HG03025 (cell line): ENCODE measurements around the gene ADCY2.

ENCODE experiments used
- ATAC-seq: cut with Tn5 transposase; IDR thresholded peaks from one replicate; pipeline ENCODE4 v1.9.1; 2021; ENCODE audit warnings: mild to moderate bottlenecking, moderate library complexity; ENCODE audit not compliant: unreplicated experiment, low FRiP score

The ADCY2 gene

GRCh38 chr5:7435503-7435902, 39.6 kb downstream of the ADCY2 start:
- ATAC-seq: no peak

GRCh38 chr5:7436521-7436920, 40.6 kb downstream of the ADCY2 start:
- ATAC-seq: no peak

GRCh38 chr5:7437836-7438235, 41.9 kb downstream of the ADCY2 start:
- ATAC-seq: no peak

GRCh38 chr5:7445068-7445467, 49.1 kb downstream of the ADCY2 start:
- ATAC-seq: no peak

- no peak for ATAC-seq
Observed at GRCh38 chr5:7445831-7446230, 49.9 kb downstream of the ADCY2 start.

GRCh38 chr5:7446913-7447312, 51.0 kb downstream of the ADCY2 start:
- no peak for ATAC-seq

GRCh38 chr5:7453947-7454346, 58.0 kb downstream of the ADCY2 start:
- ATAC-seq: no peak

GRCh38 chr5:7456206-7456605, 60.3 kb downstream of the ADCY2 start:
- ATAC-seq: no peak

- no peak for ATAC-seq
Observed at GRCh38 chr5:7461371-7461770, 65.4 kb downstream of the ADCY2 start.

- no peak for ATAC-seq
Observed at GRCh38 chr5:7462758-7463157, 66.8 kb downstream of the ADCY2 start.

- ATAC-seq: no peak
Observed at GRCh38 chr5:7464182-7464581, 68.2 kb downstream of the ADCY2 start.

- ATAC-seq: no peak
Observed at GRCh38 chr5:7467179-7467578, 71.2 kb downstream of the ADCY2 start.

GRCh38 chr5:7468742-7469141, 72.8 kb downstream of the ADCY2 start:
- ATAC-seq: no peak

- ATAC-seq: no peak
Observed at GRCh38 chr5:7471710-7472109, 75.8 kb downstream of the ADCY2 start.

- ATAC-seq: no peak
Observed at GRCh38 chr5:7473115-7473514, 77.2 kb downstream of the ADCY2 start.

GRCh38 chr5:7473668-7474215, 77.8 kb downstream of the ADCY2 start:
- ATAC-seq: no peak

- no peak for ATAC-seq
Observed at GRCh38 chr5:7474821-7475403, 79.0 kb downstream of the ADCY2 start.

GRCh38 chr5:7478459-7478858, 82.5 kb downstream of the ADCY2 start:
- no peak for ATAC-seq

- ATAC-seq: no peak
Observed at GRCh38 chr5:7488734-7489133, 92.8 kb downstream of the ADCY2 start.

GRCh38 chr5:7492371-7492770, 96.4 kb downstream of the ADCY2 start:
- ATAC-seq: no peak

- no peak for ATAC-seq
Observed at GRCh38 chr5:7493081-7493480, 97.1 kb downstream of the ADCY2 start.

- no peak for ATAC-seq
Observed at GRCh38 chr5:7493622-7494021, 97.7 kb downstream of the ADCY2 start.
